ENCODE measurements around the gene AUNIP. TPM values are rescaled to one million over a fixed set of nuclear protein-coding genes. Genes with fewer than 3 reads are reported as not detected.

AUNIP gene
- total and polyA plus RNA-seq, 3 donors from 2014 or later: 14.1 to 28.5 (median 22.5) TPM

DNA sequence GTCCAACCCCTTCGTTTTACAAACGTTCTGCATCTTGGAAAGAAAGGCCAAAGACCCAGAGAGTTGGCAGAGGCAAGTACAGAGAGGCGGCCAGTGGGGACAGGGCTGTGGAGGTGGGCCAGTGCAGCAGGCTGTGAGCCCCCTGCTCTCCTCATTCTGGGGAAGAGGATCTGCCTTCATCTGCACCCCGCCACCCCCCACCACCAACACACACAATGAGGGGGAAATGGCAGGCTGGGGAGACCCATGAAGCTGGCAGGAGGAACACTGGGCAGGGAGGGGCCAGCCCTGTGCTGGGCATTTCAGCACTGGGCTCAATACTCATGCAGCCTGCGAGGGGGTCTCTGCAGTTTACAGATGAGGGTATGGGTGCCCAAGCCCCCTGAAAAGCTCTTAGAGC is 32.3 kb upstream of the AUNIP start:
- 73 to 81% methylated on average over 5 of the region's 5 CpGs for WGBS, 2 donors
- intact Hi-C loops (cut with DNase I; ENCODE audit: low total_unique reads): loop anchor here (10.0 kb wide), 1 partner anchor 253 kb away; no protein-coding TSS in a partner anchor
- no peaks in the 10 kb centered on the region for H3K27me3 ChIP-seq
- TF ChIP-seq, protein P1, sequence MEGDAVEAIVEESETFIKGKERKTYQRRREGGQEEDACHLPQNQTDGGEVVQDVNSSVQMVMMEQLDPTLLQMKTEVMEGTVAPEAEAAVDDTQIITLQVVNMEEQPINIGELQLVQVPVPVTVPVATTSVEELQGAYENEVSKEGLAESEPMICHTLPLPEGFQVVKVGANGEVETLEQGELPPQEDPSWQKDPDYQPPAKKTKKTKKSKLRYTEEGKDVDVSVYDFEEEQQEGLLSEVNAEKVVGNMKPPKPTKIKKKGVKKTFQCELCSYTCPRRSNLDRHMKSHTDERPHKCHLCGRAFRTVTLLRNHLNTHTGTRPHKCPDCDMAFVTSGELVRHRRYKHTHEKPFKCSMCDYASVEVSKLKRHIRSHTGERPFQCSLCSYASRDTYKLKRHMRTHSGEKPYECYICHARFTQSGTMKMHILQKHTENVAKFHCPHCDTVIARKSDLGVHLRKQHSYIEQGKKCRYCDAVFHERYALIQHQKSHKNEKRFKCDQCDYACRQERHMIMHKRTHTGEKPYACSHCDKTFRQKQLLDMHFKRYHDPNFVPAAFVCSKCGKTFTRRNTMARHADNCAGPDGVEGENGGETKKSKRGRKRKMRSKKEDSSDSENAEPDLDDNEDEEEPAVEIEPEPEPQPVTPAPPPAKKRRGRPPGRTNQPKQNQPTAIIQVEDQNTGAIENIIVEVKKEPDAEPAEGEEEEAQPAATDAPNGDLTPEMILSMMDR (IDR thresholded peaks at IDR 0.05): no peak
- no peak for TF ChIP-seq POLR2A (IDR thresholded peaks at IDR 0.05)
- no peak overlapping the region for H3K4me3 ChIP-seq
- H3K9me3 ChIP-seq: no peaks in the 10 kb centered on the region
- DNase-seq: no peak
- peak overlapping the region; percentile 27 to 29 for H3K27ac ChIP-seq
- H3K4me1 ChIP-seq: peaks cover 58% of the 10 kb centered on the region
- H3K36me3 ChIP-seq (ENCODE audit: low read depth, missing control alignments): no peaks in the 10 kb centered on the region

DNA sequence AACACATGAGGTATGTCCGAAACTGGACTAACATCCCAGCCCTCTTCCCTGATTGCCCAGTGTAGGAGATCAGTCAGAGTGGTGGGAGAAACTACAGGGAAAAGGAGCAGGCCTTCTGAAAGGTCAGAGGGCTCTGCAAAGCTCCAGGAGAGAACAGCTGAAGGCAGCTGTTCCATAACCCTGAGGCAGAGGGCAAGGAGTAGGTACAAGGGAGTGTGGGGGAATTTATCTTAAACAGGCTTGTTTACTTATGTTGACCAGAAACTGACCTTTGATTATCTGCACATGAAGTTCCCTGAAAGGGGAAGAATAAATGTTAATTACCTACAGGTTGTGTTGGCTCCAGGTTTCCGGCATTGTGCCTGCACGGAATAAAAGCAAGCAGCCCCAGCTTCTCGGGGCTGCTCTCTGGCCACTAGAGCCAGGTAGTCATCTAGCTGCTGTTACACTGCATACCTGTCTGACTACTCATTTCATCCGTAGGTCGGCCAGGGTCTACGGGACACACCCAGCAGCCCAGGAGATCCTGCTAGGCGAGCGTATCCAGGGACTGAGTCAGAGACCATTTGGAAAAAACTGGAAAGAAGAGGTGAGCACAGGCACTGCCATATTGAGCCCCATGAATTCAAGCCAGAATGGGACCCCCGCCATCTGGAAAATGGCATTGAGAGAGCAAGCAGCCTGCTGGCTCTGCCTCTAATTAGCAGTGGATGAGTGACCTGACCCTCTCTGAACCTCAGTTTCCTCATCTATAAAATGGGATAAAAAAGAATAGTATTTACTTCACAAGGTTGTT is 31.2 kb upstream of the AUNIP start:
- intact Hi-C loops (cut with DNase I; ENCODE audit: low total_unique reads): loop anchor here (10.0 kb wide), 1 partner anchor 254 kb away; no protein-coding TSS in a partner anchor
- no peaks in the 10 kb centered on the region for H3K9me3 ChIP-seq
- 51 to 63% methylated on average over 10 of the region's 10 CpGs for WGBS, 2 donors
- no peaks in the 10 kb centered on the region for H3K27me3 ChIP-seq
- no peak for TF ChIP-seq POLR2A (IDR thresholded peaks at IDR 0.05)
- TF ChIP-seq, protein P1 (IDR thresholded peaks at IDR 0.05): no peak
- H3K27ac ChIP-seq: peak overlapping the region in 1 of 2 donors; percentile 1
- no peak overlapping the region for H3K4me3 ChIP-seq
- DNase-seq: no peak
- H3K36me3 ChIP-seq (ENCODE audit: low read depth, missing control alignments): no peaks in the 10 kb centered on the region
- H3K4me1 ChIP-seq: peaks cover 48% of the 10 kb centered on the region

DNA sequence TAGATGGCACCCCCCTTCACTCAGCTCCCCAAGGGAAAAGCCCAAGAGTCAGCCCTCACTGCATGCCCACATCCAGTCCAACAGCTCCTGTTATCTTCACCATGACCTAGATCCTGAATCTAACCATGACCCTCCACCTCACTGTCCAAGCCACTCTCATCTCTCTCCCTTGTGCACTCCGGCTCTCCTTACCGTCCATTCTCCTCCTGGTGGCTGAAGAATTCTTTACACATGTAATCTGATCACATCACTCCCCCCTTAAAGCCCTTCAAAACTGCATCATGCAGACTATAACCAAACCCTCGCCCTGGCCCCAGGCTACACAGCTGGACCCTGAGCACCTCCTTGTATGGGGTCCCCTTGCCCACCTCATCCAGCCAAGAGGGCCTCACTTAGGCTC is 30.2 kb upstream of the AUNIP start:
- no peak overlapping the region for H3K4me3 ChIP-seq
- no peak overlapping the region for H3K27ac ChIP-seq
- intact Hi-C loops (cut with DNase I; ENCODE audit: low total_unique reads): no loop called here
- no peaks in the 10 kb centered on the region for H3K27me3 ChIP-seq
- WGBS, 2 donors: 58 to 67% methylated on average over 3 of the region's 3 CpGs
- H3K9me3 ChIP-seq: no peaks in the 10 kb centered on the region
- TF ChIP-seq, protein P1 (IDR thresholded peaks at IDR 0.05): no peak
- no peaks in the 10 kb centered on the region for H3K36me3 ChIP-seq (ENCODE audit: low read depth, missing control alignments)
- no peak for DNase-seq
- H3K4me1 ChIP-seq: peaks cover 41% of the 10 kb centered on the region

DNA sequence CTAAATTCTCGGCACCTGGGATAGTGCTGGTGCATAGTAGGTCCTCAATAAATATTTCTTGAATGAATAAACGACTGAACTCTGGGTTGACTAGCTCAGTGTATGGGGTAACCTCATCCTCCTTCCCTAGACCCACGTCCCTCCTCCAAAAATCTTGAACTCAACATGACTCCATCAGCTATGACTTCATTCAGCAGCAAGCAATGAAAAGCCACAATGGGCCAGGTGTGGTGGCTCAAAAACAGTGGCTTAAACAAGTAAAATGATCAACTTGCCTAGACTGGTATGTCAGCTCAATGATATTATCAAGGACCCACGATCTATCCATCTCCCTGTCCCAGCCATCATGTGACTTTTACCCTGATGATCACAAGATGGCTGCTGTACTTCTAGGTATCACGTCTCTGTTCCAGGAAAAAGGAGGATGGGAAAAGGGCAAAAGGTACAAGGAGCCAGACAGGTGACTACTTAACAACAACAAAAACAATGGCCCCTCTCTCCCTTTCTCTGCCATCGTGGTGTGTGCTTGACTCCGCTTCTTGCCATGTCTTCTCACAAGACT is 29.2 kb upstream of the AUNIP start:
- TF ChIP-seq POLR2A (IDR thresholded peaks at IDR 0.05): no peak
- TF ChIP-seq, protein P1 (IDR thresholded peaks at IDR 0.05): no peak
- H3K27me3 ChIP-seq: no peaks in the 10 kb centered on the region
- peaks cover 35% of the 10 kb centered on the region for H3K4me1 ChIP-seq
- intact Hi-C loops (cut with DNase I; ENCODE audit: low total_unique reads): no loop called here
- no peaks in the 10 kb centered on the region for H3K9me3 ChIP-seq
- no peak for DNase-seq
- H3K36me3 ChIP-seq (ENCODE audit: low read depth, missing control alignments): no peaks in the 10 kb centered on the region
- no peak overlapping the region for H3K4me3 ChIP-seq
- no peak overlapping the region for H3K27ac ChIP-seq
- WGBS, 2 donors: 80 to 82% methylated on average over 7 of the region's 7 CpGs
